ENCODE data around the gene VSTM2B. TPM values are rescaled to one million over a fixed set of nuclear protein-coding genes. Genes with fewer than 3 reads are reported as not detected.

Gene VSTM2B
- total RNA-seq, 2 experiments from 2014 or later = not detected

GRCh38 chr19:29514525-29515232, 11.1 kb upstream of the VSTM2B start:
- ChIA-PET POLR2A (no interaction called here), CTCF (interaction anchor here (1.1 kb wide), 1 partner anchor 14 kb away, joined by 3 read pairs; no protein-coding TSS in a partner anchor)

DNA sequence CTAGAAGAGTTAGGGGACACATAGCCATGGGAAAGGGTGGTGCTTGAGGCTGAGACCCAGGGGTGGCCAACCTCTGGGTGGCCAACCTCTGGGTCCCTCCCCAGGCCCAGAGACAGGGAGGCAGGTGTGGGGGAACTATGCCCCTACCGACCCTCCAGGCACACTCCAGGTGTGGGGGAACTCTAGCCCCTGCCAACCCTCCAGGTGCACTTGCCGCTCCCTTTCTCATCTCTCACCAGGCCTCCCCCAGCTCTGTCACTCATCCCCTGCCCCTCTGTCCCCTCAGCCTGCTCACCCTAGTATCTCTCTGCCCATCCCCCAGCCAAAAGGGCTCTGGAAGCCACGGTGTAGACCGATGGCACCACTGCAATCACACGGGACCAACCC, 10.6 kb upstream of the VSTM2B start:
- POLR2A ChIA-PET = no interaction called here
- CTCF ChIA-PET = interaction anchor here (1.1 kb wide), 1 partner anchor 13 kb away, joined by 3 read pairs; no protein-coding TSS in a partner anchor

GRCh38 chr19:29515706-29516357, 10.0 kb upstream of the VSTM2B start:
- ChIA-PET POLR2A (no interaction called here), CTCF (interaction anchor here (1.1 kb wide), 1 partner anchor 12 kb away, joined by 3 read pairs; no protein-coding TSS in a partner anchor)

- ChIA-PET CTCF (no interaction called here), POLR2A (no interaction called here)
These were observed 9.5 kb upstream of the VSTM2B start for GRCh38 chr19:29516358-29516725.

GRCh38 chr19:29516821-29517395, 8.9 kb upstream of the VSTM2B start:
- POLR2A ChIA-PET = no interaction called here
- CTCF ChIA-PET = no interaction called here

DNA sequence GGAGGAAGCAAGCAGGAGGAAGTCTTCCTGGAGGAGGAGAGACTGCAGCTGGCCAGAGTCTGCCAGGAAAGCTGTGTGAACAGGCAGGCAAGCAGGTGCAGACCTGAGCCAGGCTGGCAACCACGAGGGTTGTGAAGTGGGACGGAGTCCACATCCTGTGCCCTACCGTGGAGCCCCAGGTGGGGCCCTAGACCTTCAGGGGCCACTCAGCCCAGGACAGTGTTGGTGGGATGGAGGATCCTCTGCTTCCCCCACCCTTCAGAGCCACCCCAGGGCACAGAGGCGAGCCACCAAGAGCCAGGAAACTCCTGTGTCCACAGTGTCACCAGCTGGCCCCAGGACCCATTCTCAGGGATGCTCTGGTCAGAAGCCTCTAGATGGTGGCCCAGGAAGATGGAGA, 8.4 kb upstream of the VSTM2B start:
- CTCF ChIA-PET = no interaction called here
- POLR2A ChIA-PET = no interaction called here

- CTCF ChIA-PET = no interaction called here
- POLR2A ChIA-PET = no interaction called here
These were observed 7.8 kb upstream of the VSTM2B start for GRCh38 chr19:29517946-29518345.

- ChIA-PET POLR2A (no interaction called here), CTCF (no interaction called here)
These were observed 6.6 kb upstream of the VSTM2B start for GRCh38 chr19:29519146-29519545.

DNA sequence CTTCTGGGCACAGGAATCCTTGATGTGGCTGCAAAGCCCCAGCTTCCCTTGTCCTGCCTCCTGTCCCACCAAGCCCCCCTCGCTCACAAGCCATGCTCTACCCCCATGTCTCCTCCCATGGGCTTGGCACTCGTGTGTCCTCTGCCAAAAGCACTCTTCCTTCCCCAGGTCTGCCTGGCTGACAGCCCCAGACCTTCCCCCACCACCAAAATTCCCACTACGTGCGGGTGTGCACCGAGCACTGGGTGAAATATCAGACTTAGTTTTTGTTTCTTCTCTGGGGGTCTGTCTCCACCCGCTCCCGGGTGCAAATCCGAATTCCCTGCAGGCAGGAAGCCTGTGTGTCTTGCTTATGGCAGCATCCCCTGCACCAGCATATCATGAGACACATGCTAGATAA, 5.9 kb upstream of the VSTM2B start:
- CTCF ChIA-PET = no interaction called here
- POLR2A ChIA-PET = no interaction called here

GRCh38 chr19:29520390-29520789, 5.4 kb upstream of the VSTM2B start:
- POLR2A ChIA-PET = no interaction called here
- CTCF ChIA-PET = no interaction called here

DNA sequence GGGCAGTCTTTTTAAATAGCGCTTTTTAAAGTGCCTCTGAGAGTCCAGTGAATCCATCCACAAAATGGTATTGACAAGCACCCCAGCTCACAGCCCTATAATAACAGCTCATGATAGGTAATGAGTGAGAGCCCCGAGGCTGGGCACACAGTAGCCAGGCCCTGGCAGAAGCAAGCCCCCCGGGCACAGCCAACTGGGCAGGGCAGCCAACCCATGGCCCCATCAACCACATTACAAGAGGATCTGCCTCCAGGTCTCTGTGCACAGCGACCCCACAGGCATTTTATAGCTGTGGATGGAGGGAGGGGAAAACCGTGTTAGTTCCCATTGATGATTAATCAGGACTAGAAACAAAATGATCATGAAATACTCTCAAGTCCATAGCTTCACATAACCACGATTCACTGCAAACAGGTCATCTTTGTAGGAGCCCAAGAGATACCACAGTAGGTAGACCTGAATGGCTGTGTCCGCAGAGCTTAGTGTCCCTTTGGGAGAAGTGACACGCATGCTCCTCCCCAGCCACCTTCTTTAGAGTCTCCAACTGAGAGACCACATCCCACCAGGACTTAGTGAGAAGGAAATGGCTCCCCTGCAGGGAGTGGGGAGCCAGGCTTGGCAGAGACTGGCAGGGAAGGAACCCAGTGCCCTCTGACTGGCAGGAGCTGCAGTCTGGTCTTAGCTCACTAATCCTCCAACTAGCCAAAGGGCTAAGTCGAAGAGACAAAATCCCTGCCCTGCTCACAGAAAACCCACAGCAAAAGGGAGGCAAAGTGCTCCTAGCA, 4.3 kb upstream of the VSTM2B start:
- ChIA-PET POLR2A (no interaction called here), CTCF (no interaction called here)

- POLR2A ChIA-PET = no interaction called here
- CTCF ChIA-PET = interaction anchor here (0.6 kb wide), 1 partner anchor 201 kb away, joined by 3 read pairs; no protein-coding TSS in a partner anchor
These were observed 2.2 kb upstream of the VSTM2B start for GRCh38 chr19:29523568-29523967.

- CTCF ChIA-PET = interaction anchor here (0.6 kb wide), 1 partner anchor 202 kb away, joined by 3 read pairs; no protein-coding TSS in a partner anchor
- POLR2A ChIA-PET = no interaction called here
These were observed 1.4 kb upstream of the VSTM2B start for GRCh38 chr19:29524201-29524911.

DNA sequence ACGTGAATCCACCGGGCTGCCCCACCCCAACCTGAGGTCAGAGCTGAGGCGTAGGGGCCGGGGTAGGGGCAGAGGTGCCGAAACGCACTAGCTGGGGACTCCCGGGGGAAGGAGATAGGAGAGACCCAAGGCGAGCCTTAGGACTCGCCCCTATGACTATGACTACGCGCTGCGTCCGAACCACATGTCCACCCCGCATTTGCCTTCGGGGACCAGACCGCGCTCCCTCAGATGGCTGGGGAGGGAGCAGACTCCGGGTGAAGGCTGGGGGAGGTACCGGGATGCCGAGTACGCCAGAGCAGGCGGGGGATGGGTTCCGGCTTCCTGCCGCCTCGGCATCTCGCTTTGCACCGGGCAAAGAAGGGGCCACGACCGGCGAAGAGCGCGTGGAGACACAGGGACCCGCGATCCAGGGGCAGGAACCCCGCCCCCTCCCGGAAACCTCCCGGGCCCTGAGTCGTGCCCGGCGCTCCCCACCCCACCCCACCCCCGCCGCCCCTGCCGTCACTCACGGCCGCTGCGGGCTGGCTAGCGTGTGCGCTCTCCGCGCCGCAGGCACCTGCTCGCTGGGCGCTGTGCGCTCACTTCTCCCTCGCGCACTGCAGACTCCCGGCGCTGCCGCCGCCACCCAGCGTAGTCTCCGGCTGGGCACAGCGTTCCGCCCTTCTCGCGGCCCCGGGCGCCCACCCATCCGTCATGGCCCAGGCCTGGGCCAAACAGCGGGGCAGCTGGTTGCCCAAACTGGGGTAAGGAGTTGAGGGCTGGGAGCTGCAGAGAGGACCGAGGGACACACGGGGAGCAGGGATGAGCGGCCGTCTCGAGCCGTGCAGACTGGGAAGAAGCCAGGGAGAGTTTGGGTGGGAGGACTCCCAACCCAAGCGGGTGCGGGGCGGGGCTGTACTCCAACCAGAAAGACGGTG, 622 bp upstream of the VSTM2B start:
- POLR2A ChIA-PET = no interaction called here
- CTCF ChIA-PET = no interaction called here

DNA sequence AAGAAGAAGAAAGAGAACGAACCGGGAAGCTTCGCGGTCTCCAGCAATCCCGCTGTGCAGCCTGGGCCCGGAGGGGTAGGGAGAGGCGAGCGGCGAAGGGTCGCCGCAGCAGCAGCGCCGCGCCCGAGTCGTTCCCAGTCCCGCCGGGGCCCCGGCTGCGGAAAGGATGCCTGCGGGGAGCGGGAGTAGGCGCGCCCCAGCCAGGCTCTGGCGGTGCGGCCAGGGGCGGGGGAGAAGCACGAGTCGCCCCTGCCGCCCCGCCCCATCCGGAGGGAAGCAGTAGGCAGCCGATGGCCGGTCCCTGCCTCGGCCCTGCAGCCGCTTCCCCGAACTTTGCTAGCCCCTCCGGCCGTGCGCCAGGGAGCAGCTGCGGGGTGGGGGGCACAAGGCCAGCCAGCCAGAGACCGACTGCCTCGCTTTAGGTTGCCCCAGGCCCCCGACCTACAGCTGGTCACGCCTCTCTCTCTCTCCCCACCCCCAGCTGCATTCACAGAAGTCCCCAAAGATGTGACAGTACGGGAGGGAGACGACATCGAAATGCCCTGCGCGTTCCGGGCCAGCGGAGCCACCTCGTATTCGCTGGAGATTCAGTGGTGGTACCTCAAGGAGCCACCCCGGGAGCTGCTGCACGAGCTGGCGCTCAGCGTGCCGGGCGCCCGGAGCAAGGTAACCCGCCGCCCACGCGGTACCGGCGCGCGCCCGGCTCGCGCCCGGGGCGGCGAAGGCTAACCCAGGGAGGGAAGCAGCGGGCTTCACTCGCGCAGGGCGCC, 1.1 kb downstream of the VSTM2B start:
- ChIA-PET POLR2A (no interaction called here), CTCF (no interaction called here)

DNA sequence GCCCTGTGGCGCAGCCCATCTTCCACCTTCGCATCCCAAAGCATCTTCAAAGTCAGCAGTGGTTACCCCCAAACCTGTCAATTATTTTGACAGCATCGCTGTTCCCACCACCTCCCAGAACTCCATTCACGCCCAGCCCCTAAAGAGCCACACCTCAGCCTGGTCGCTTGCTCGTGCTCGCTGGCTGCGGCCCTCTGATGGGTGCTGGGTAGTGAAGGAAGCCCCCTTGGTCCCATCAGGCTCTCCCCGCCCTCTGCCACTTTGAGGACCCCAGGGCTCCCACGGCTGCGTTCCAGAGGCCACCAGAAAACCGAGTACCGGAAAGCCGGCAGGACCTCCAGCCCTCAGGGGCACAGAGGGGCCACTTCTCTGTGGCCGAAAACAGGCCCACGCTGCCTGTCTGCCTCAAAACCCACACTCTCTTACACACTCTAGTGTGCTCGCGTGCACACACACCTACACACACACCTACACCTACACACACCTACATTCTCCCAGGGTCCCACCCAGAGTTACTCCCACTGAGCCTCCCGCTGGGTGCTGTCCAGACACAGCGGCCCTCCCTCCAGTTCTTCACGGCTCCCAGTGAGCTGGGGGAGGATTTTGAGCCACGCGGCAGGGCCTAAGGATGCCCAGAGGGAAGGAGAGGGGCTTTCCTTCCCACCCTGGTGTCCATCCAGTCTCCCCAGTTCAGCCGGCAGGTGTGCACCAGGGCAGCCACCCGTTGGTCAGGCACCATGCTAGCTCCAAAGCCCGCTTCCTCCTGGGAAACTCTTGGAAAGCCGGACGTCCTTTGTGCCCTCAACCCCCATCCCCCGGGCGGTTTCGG, 1.9 kb downstream of the VSTM2B start:
- ChIA-PET CTCF (interaction anchor here (0.6 to 1.4 kb wide), 8 partner anchors 12 to 264 kb away, joined by 3 to 4 read pairs (median 3); no protein-coding TSS in a partner anchor), POLR2A (no interaction called here)

DNA sequence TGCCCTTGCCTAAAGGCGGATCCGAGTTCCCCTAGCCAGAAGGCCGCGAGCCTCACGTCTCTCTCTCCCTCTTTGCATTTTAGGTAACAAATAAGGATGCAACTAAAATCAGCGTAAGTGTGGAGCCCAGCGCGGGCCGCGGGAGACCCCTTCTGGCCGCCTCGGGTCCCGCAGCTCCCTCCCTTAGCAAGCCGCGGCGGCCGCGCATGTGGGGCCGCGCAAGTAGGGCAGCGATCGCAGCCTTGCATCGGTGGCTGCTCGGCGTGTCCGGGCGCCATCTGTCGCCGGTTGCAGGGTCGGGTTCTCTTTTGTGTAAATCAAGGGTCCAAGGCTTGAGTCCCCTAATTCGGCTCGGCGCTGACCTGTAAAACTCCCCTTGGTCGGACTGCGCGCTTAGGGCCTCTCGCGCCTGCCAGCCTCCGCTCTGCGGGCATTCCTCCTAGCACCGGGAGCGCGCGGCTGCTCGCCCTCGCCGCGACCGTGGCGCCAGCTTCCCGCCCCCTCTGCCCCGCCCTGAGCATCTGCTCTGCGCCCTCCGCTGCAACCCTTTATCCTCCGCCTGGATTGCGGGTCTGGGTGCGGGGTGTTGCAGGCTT, 2.7 kb downstream of the VSTM2B start:
- POLR2A ChIA-PET = interaction anchor here (0.6 kb wide), 1 partner anchor 377 kb away, joined by 4 read pairs; no protein-coding TSS in a partner anchor
- CTCF ChIA-PET = interaction anchor here (0.6 to 1.6 kb wide), 9 partner anchors 13 to 265 kb away, joined by 3 to 4 read pairs (median 3); no protein-coding TSS in a partner anchor
